Coronary artery (tissue), 2 donors: Measurements from ENCODE around the gene HNRNPR.
"Not testable (repeated sequence)": the region's sequence is repeated elsewhere in the genome, so short reads cannot be mapped to it uniquely, and the experiment has no call there.

ENCODE experiments used
- DNase-seq: peaks from one replicate; pipeline ENCODE4 v3.0.0-alpha.2; 2017; ENCODE audit warnings: low spot score
- H3K27ac ChIP-seq, 2 donors: fragments of 200-600 bp; sonication (generic); one replicate each; pipeline ENCODE4 v1.5.1; 2016 to 2019
- H3K4me3 ChIP-seq: fragments of 200-600 bp; sonication (generic); 2 replicates; pipeline ENCODE4 v1.5.1; 2016; ENCODE audit warnings: mild to moderate bottlenecking, moderate library complexity
- CTCF ChIP-seq: fragments of 200-600 bp; sonication (generic); IDR thresholded peaks from one replicate; pipeline ENCODE4 v1.5.1; 2019; ENCODE audit warnings: antibody characterized with exemption

The HNRNPR gene

GRCh38 chr1:23325393-23325792 lies 18.7 kb downstream of the HNRNPR start:
- TF ChIP-seq CTCF, result no peak
- Histone ChIP-seq H3K27ac (no peak overlapping the region), H3K4me3 (no peak overlapping the region)
- no peak for DNase-seq

DNA sequence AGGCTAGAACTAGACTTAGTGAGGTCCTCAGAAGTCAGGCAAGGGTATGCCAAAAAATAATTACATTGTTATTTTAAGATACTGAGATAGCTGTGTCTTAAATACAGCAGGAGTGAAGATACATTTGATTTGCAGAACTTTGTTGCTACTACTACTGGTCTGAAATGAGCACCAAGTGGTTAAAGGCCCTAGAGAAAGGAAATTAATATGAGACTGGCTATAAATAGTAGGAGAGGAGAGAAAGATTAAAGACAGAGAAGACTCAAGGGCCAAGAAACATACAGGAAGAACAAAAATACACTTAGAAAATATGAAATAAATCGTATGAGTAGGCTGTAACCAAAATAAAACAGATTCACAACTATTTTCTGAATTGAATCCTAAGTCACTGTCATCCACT lies 21.3 kb downstream of the HNRNPR start:
- Histone ChIP-seq H3K4me3 (no peak overlapping the region), H3K27ac (no peak overlapping the region)
- no peak for DNase-seq
- TF ChIP-seq CTCF, result no peak

DNA sequence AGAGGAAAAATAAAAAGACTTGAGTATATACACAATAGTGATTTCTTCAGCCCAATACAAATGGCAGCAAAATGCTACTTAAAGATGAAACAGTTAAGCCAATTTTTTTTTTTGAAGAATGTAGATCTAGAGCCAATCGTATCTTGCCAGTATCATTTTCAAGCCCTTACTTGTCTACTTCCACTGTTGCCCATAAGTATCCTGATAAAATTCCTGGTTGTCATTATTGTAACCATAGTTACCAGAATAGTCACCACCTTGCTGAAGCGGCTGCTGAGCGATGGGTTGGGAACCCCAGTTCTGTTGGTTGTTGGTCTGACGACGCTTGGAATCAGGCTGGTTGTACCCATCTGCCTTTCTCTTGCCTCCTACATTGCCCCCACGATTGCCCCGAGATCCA lies 33.8 kb downstream of the HNRNPR start:
- H3K4me3 ChIP-seq, H3K27ac ChIP-seq, DNase-seq: not testable (repeated sequence)

- Histone ChIP-seq H3K27ac (no peak overlapping the region), H3K4me3 (no peak overlapping the region)
- DNase-seq, result no peak
- no peak for TF ChIP-seq CTCF
These were observed 39.9 kb downstream of the HNRNPR start for GRCh38 chr1:23304140-23304620.

GRCh38 chr1:23303524-23303923 lies 40.6 kb downstream of the HNRNPR start:
- Histone ChIP-seq H3K27ac (no peak overlapping the region), H3K4me3 (no peak overlapping the region)
- no peak for TF ChIP-seq CTCF
- no peak for DNase-seq

GRCh38 chr1:23296931-23297330 lies 47.2 kb downstream of the HNRNPR start:
- H3K27ac ChIP-seq, result no peak overlapping the region
- no peak for DNase-seq
- TF ChIP-seq CTCF, result no peak
- no peak overlapping the region for H3K4me3 ChIP-seq

DNA sequence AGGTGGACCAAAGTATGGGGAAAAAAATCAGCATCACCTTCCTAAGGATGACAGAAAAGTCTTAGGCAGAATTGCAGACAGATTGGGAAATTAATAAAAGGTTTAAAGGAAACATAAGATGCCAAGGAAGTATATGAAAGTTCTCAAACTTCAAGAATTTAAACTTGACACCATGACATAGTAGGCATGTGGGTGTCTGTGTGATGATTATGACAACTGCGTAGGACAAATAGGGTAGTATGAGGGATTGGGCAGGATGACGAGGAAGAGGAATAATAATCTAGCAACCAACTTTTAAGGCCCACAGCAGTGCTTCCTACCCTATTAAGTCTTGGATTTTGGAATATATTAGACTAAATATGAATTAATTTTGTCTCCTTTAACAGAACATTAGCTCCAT lies 52.4 kb downstream of the HNRNPR start:
- Histone ChIP-seq H3K4me3 (no peak overlapping the region), H3K27ac (no peak overlapping the region)
- no peak for DNase-seq
- no peak for TF ChIP-seq CTCF
